ENCODE results near the gene ARID3B. TPM values are rescaled to one million over a fixed set of nuclear protein-coding genes. Genes with fewer than 3 reads are reported as not detected.

ARID3B gene
- total RNA-seq, 1 experiment from 2014 or later, result 19.0 TPM

GRCh38 chr15:74543043-74543422, 2.0 kb downstream of the ARID3B start:
- no peaks in the 10 kb centered on the region for H3K9me2 ChIP-seq (replicated peaks; ENCODE audit: low read length)
- no TSS peak for BruUV-seq (replicated peaks)
- no peak overlapping the region for H2AFZ ChIP-seq (ENCODE audit: low read length)
- H3K4me2 ChIP-seq (ENCODE audit: low read length), result peak overlapping the region; percentile 93
- H3K36me3 ChIP-seq (ENCODE audit: low read depth, low read length), result peaks cover 16% of the 10 kb centered on the region; the same call in 1 of the 2 replicates
- no peaks in the 10 kb centered on the region for H3F3A ChIP-seq (ENCODE audit: low read length, unreplicated experiment)
- H3K27ac ChIP-seq (ENCODE audit: low read length), result peak overlapping the region; percentile 69
- intact Hi-C loops (cut with micrococcal nuclease), result loop anchor here (2.0 to 10.0 kb wide), 5 partner anchors 16 to 392 kb away; partner anchors contain the start of genes COX5A and UBL7
- ChIA-PET CTCF (interaction anchor here (0.7 kb wide), 1 partner anchor 103 kb away, joined by 3 read pairs; no protein-coding TSS in a partner anchor), POLR2A (ENCODE audit: unreplicated experiment) (no interaction called here)
- H3K4me3 ChIP-seq (ENCODE audit: low read length), result peak overlapping the region; percentile 98
- no peak for ATAC-seq
- peaks cover 44% of the 10 kb centered on the region for H3K4me1 ChIP-seq (ENCODE audit: insufficient read depth, low read length)
- peaks cover 77% of the 10 kb centered on the region for H3K79me2 ChIP-seq (ENCODE audit: low read length)
- H3K27me3 ChIP-seq (ENCODE audit: low read length), result no peaks in the 10 kb centered on the region
- no peak for DNase-seq
- peaks cover 43% of the 10 kb centered on the region for H4K20me1 ChIP-seq (ENCODE audit: low read length)
- TF ChIP-seq EZH2phosphoT487 (IDR thresholded peaks at IDR 0.05; ENCODE audit: borderline replicate concordance, low read length) (no peak), EZH2 (IDR thresholded peaks at IDR 0.05; ENCODE audit: low read length, unreplicated experiment) (no peak), CTCF (conservative IDR thresholded peaks at IDR 0.05; ENCODE audit: low read depth, low read length) (no peak)
- H3K9ac ChIP-seq (ENCODE audit: low read length), result peak overlapping the region; percentile 92
- no peaks in the 10 kb centered on the region for H3K9me3 ChIP-seq (ENCODE audit: low read length)

- ChIA-PET CTCF (interaction anchor here (0.7 kb wide), 1 partner anchor 103 kb away, joined by 3 read pairs; no protein-coding TSS in a partner anchor), POLR2A (ENCODE audit: unreplicated experiment) (no interaction called here)
- peak overlapping the region; percentile 69 for H3K27ac ChIP-seq (ENCODE audit: low read length)
- peaks cover 83% of the 10 kb centered on the region for H3K79me2 ChIP-seq (ENCODE audit: low read length)
- no peaks in the 10 kb centered on the region for H3F3A ChIP-seq (ENCODE audit: low read length, unreplicated experiment)
- intact Hi-C loops (cut with micrococcal nuclease), result loop anchor here (2.0 to 10.0 kb wide), 5 partner anchors 17 to 391 kb away; partner anchors contain the start of genes COX5A and UBL7
- peak overlapping the region; percentile 98 for H3K4me3 ChIP-seq (ENCODE audit: low read length)
- no peak overlapping the region for H2AFZ ChIP-seq (ENCODE audit: low read length)
- no peaks in the 10 kb centered on the region for H3K9me3 ChIP-seq (ENCODE audit: low read length)
- no peaks in the 10 kb centered on the region for H3K27me3 ChIP-seq (ENCODE audit: low read length)
- H3K36me3 ChIP-seq (ENCODE audit: low read depth, low read length), result peaks cover 22% of the 10 kb centered on the region; the same call in 1 of the 2 replicates
- TF ChIP-seq EZH2phosphoT487 (IDR thresholded peaks at IDR 0.05; ENCODE audit: borderline replicate concordance, low read length) (no peak), CTCF (conservative IDR thresholded peaks at IDR 0.05; ENCODE audit: low read depth, low read length) (peak; percentile 62)
- H3K4me1 ChIP-seq (ENCODE audit: insufficient read depth, low read length), result peaks cover 42% of the 10 kb centered on the region
- BruUV-seq (replicated peaks), result no TSS peak
- peaks cover 48% of the 10 kb centered on the region for H4K20me1 ChIP-seq (ENCODE audit: low read length)
- peak overlapping the region; percentile 93 for H3K4me2 ChIP-seq (ENCODE audit: low read length)
- DNase-seq (peak; percentile 53), ATAC-seq (no peak)
- no peaks in the 10 kb centered on the region for H3K9me2 ChIP-seq (replicated peaks; ENCODE audit: low read length)
- peak overlapping the region; percentile 92; the same call in 1 of the 2 replicates for H3K9ac ChIP-seq (ENCODE audit: low read length)
Observed at GRCh38 chr15:74543583-74543982, 2.6 kb downstream of the ARID3B start.

GRCh38 chr15:74545086-74545485, 4.1 kb downstream of the ARID3B start:
- no peaks in the 10 kb centered on the region for H3K9me3 ChIP-seq (ENCODE audit: low read length)
- DNase-seq, result no peak
- no peak overlapping the region for H3K9ac ChIP-seq (ENCODE audit: low read length)
- H3K4me1 ChIP-seq (ENCODE audit: insufficient read depth, low read length), result peaks cover 34% of the 10 kb centered on the region
- H3K27me3 ChIP-seq (ENCODE audit: low read length), result no peaks in the 10 kb centered on the region
- H3K9me2 ChIP-seq (replicated peaks; ENCODE audit: low read length), result no peaks in the 10 kb centered on the region
- H3K4me3 ChIP-seq (ENCODE audit: low read length), result peak overlapping the region; percentile 3; the same call in 1 of the 2 replicates
- H4K20me1 ChIP-seq (ENCODE audit: low read length), result peaks cover 56% of the 10 kb centered on the region
- H3K4me2 ChIP-seq (ENCODE audit: low read length), result peak overlapping the region; percentile 47
- no peak overlapping the region for H2AFZ ChIP-seq (ENCODE audit: low read length)
- no peak for ATAC-seq
- H3F3A ChIP-seq (ENCODE audit: low read length, unreplicated experiment), result no peaks in the 10 kb centered on the region
- ChIA-PET CTCF (interaction anchor here (0.5 to 1.2 kb wide), 2 partner anchors 12 to 84 kb away, joined by 4 to 6 read pairs; partner anchors contain the start of gene UBL7), POLR2A (ENCODE audit: unreplicated experiment) (no interaction called here)
- H3K27ac ChIP-seq (ENCODE audit: low read length), result no peak overlapping the region
- BruUV-seq (replicated peaks), result no TSS peak
- peaks cover 30% of the 10 kb centered on the region; the same call in 1 of the 2 replicates for H3K36me3 ChIP-seq (ENCODE audit: low read depth, low read length)
- H3K79me2 ChIP-seq (ENCODE audit: low read length), result peaks cover 87% of the 10 kb centered on the region
- intact Hi-C loops (cut with micrococcal nuclease), result loop anchor here (10.0 kb wide), 2 partner anchors 160 to 390 kb away; partner anchors contain the start of gene COX5A
- TF ChIP-seq EZH2 (IDR thresholded peaks at IDR 0.05; ENCODE audit: low read length, unreplicated experiment) (no peak), CTCF (conservative IDR thresholded peaks at IDR 0.05; ENCODE audit: low read depth, low read length) (no peak), EZH2phosphoT487 (IDR thresholded peaks at IDR 0.05; ENCODE audit: borderline replicate concordance, low read length) (no peak)
